ENCODE data around the gene USO1.
"Not testable (repeated sequence)": the region's sequence is repeated elsewhere in the genome, so short reads cannot be mapped to it uniquely, and the experiment has no call there.

Gene USO1

GRCh38 chr4:75714704-75715103 is 9.7 kb upstream of the USO1 start:
- no peak for DNase-seq

GRCh38 chr4:75715105-75715799 is 9.1 kb upstream of the USO1 start:
- DNase-seq = peak in 4 of 56 donors; percentile 2 to 19 (median 9)

GRCh38 chr4:75716054-75716453 is 8.3 kb upstream of the USO1 start:
- DNase-seq = not testable (repeated sequence)

- no peak for DNase-seq
Measured at GRCh38 chr4:75717408-75717807, 7.0 kb upstream of the USO1 start.

- no peak for DNase-seq
Measured at GRCh38 chr4:75718529-75718928, 5.8 kb upstream of the USO1 start.

GRCh38 chr4:75722417-75722816 is 2.0 kb upstream of the USO1 start:
- DNase-seq = no peak

GRCh38 chr4:75723163-75724065 is 963 bp upstream of the USO1 start:
- DNase-seq = peak in 1 of 56 donors; percentile 7

GRCh38 chr4:75724867-75725724 is 719 bp downstream of the USO1 start:
- peak in 43 of 56 donors; percentile 12 to 74 (median 47) for DNase-seq

- DNase-seq = not testable (repeated sequence)
Measured at GRCh38 chr4:75725942-75726538, 1.7 kb downstream of the USO1 start.

- no peak for DNase-seq
Measured at GRCh38 chr4:75726577-75726976, 2.2 kb downstream of the USO1 start.

- no peak for DNase-seq
Measured at GRCh38 chr4:75727073-75727472, 2.7 kb downstream of the USO1 start.

- no peak for DNase-seq
Measured at GRCh38 chr4:75729836-75730235, 5.5 kb downstream of the USO1 start.

GRCh38 chr4:75733369-75733768 is 9.0 kb downstream of the USO1 start:
- DNase-seq = no peak

GRCh38 chr4:75735525-75735924 is 11.1 kb downstream of the USO1 start:
- no peak for DNase-seq

GRCh38 chr4:75736862-75737261 is 12.5 kb downstream of the USO1 start:
- DNase-seq = no peak

- no peak for DNase-seq
Measured at GRCh38 chr4:75737398-75737797, 13.0 kb downstream of the USO1 start.

GRCh38 chr4:75741027-75741426 is 16.6 kb downstream of the USO1 start:
- no peak for DNase-seq

GRCh38 chr4:75742451-75742850 is 18.1 kb downstream of the USO1 start:
- no peak for DNase-seq

GRCh38 chr4:75745161-75745560 is 20.8 kb downstream of the USO1 start:
- no peak for DNase-seq

- no peak for DNase-seq
Measured at GRCh38 chr4:75745721-75746199, 21.4 kb downstream of the USO1 start.

GRCh38 chr4:75752637-75753036 is 28.3 kb downstream of the USO1 start:
- DNase-seq = no peak
